Endometrium (tissue), 2 donors: ENCODE results near the gene RNF213.

ENCODE experiments used
- FAIRE-seq: peaks from 2 replicates; lab custom pipeline; 2012; peaks lifted over from hg19 to GRCh38; lab: Jason Lieb, UNC
- donor health status: control.
- donor health status: control.

Gene RNF213

GRCh38 chr17:80433916-80434666 lies 173.4 kb downstream of the RNF213 start:
- no peak for FAIRE-seq

GRCh38 chr17:80437532-80437931 lies 176.9 kb downstream of the RNF213 start:
- FAIRE-seq: no peak

DNA sequence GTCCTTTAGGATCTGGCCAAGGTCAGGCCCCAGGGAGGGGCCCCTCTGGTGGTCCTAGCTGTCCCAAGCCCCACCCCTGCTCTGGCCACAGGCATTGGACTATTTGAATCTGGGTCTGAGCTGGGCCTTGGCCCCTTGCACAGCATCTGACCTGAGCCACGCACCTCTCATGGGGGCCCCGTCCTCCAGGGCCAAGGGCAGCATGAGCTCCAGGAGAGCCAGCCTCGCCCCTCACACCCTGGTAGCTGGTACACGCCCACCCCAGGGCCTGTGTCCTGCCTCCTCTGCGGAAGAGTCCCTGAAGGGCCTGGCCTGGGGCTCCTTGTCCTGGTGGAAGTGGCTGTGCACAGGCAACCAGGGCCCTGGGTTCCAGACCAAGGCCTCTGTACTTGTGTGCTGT lies 178.2 kb downstream of the RNF213 start:
- no peak for FAIRE-seq

- FAIRE-seq: no peak
Observed at GRCh38 chr17:80439499-80439898, 178.8 kb downstream of the RNF213 start.

GRCh38 chr17:80441133-80441578 lies 180.5 kb downstream of the RNF213 start:
- FAIRE-seq: no peak

GRCh38 chr17:80441598-80442322 lies 181.1 kb downstream of the RNF213 start:
- no peak for FAIRE-seq

DNA sequence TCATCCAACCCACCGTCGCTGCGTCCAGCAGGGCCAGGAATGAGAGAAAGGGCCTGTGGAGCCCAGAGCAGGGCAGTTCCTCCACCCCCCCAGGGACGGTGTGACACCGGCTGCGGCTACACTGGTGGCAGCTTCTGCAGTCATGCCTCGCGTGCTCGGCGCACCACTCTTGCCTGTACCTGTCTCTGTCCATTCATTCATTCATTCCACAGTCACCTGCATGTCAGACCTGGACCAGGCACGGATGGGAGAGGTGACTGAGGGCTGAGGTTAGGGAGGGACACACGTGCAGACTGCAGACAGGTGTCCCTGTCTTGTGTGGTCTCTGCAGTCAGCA lies 181.6 kb downstream of the RNF213 start:
- FAIRE-seq: no peak

DNA sequence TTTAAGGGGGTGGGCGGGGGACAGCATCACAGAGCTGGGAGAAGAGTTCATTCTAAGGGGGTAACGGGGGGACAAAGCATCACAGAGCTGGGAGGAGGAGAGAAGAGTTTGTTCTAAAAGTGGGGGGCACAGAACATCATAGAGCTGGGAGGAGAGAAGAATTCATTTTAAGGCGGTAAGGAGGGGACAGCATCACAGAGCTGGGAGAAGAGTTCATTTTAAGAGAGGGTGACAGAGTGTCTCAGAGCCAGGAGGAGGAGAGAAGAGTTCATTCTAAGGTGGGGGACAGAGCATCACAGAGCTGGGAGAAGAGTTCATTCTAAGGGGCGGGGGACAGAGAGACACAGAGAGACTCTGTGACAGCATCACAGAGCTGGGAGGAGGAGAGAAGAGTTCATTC lies 182.1 kb downstream of the RNF213 start:
- no peak for FAIRE-seq

DNA sequence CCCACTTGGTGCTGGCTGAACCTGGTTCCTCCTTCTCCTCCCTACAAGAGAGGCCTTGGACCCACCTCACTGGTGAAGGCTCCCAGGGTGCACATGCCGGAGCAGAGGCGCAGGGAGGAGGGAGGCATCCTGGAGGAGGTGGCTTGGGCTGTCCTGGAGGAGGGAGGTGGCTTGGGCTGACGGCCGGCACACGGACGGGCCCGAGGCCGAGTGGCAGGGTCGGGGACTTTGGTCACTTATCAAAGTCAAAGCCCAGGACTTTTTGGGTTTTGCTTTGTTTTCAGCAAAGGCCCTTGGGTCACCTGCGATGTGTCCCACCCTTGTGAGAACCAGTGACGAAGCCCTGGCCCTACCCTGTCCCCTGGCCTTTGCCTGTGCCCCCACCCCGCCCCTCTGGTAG lies 182.8 kb downstream of the RNF213 start:
- FAIRE-seq: no peak

DNA sequence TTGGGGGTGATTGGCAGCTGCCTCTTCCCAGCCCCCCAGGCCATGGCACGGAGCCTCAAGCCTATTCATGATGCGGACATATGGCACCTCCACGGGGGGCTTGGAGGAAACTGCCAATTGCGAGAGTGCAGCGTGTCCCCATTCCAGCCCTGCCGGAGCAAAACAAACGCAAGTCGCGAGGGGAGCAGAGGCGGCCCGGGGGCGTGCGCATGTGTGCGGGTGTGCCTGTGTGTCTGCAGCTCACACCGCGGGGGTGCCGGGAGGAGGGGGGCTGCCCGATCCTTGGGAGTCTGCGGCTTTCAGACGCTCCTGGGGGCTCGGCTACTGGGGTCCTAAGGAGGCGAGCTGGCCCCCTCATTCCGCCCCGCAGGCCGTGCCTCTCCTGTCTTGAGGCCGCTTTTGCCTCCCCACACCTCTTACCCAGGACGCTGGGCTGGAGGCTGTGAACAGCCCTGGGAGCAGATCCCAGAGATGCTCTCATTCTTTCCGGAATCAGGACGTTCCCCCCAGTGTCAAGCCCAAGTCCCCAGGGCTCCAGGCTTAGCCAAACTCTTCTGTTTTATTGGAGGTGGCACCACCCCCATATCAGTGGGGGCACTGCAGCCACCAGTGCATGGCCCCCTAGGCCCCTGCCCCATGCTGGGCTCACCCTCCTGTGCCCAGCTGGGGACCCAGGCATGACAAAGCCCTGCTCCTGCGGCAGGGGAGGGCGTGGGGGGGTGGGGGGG lies 183.4 kb downstream of the RNF213 start:
- FAIRE-seq: no peak

GRCh38 chr17:80444644-80444979 lies 184.0 kb downstream of the RNF213 start:
- no peak for FAIRE-seq

GRCh38 chr17:80445007-80445725 lies 184.5 kb downstream of the RNF213 start:
- no peak for FAIRE-seq

GRCh38 chr17:80445726-80446110 lies 185.1 kb downstream of the RNF213 start:
- no peak for FAIRE-seq

- FAIRE-seq: no peak
Observed at GRCh38 chr17:80446645-80447405, 186.2 kb downstream of the RNF213 start.

DNA sequence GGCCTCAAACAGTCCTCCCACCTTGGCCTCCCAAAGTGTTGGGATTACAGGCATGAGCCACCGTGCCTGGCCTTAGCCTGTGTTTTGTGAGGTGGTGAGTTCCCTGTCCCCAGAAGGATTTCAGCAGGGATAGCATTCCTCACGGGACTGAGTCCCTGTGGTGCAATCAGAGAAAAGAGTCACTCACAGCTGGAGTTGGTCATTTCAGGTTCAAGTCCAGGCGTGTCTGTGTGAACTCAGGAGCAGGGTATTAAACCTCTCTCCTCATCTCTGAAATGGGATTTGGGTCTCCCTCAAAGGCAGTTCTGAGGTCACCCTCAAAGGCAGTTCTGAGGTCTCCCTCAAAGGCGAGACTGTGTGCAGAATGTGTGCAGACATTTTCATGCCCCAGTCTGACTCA lies 187.1 kb downstream of the RNF213 start:
- no peak for FAIRE-seq
